Naive thymus-derived CD8-positive, alpha-beta T cell (primary cell): ENCODE results near the gene HBZ. TPM values are rescaled to one million over a fixed set of nuclear protein-coding genes. Genes with fewer than 3 reads are reported as not detected.
"Not testable (repeated sequence)": the region's sequence is repeated elsewhere in the genome, so short reads cannot be mapped to it uniquely, and the experiment has no call there.

Experiments used
- ATAC-seq, 2 donors: fragments of 150-1000 bp; cut with Tn5 transposase in 1 of 2; sonication (Bioruptor Pico), chemical (Tn5 transposase) in 1 of 2; 1 replicate in 1 of 2; 2 replicates in 1 of 2; pipeline ENCODE4 v1.10.0; 2021; ENCODE audit warnings: mild to moderate bottlenecking in 2 of 2, moderate library complexity in 2 of 2
- POLR2A ChIA-PET: fragments of 350-600 bp; sonication (Branson Sonifier 250); formaldehyde crosslinking; loops from one replicate; lab custom pipeline; 2021; ENCODE audit warnings: antibody characterized with exemption; lab: Charles Lee
- DNase-seq, 10 donors: peaks; one replicate each; pipeline versions ENCODE4 v3.0.0 to v3.0.0-alpha.2; 2020 to 2022
- H3K27ac Mint-ChIP-seq, 10 donors: one replicate each; pipeline ENCODE4 v1.8.0; 2020 to 2022; ENCODE audit warnings: mild to moderate bottlenecking in 10 of 10, mixed read lengths in 10 of 10, moderate library complexity in 4 of 10, inconsistent platforms in 1 of 10
- H3K27me3 Mint-ChIP-seq, 5 donors: one replicate each; pipeline ENCODE4 v1.8.0; 2021 to 2022; ENCODE audit warnings: mixed read lengths in 5 of 5
- H3K36me3 Mint-ChIP-seq, 3 donors: one replicate each; pipeline ENCODE4 v1.8.0; 2020 to 2022; ENCODE audit warnings: mixed read lengths in 3 of 3, mild to moderate bottlenecking in 2 of 3, inconsistent platforms in 1 of 3
- H3K4me1 Mint-ChIP-seq, 4 donors: one replicate each; pipeline ENCODE4 v1.8.0; 2021 to 2022; ENCODE audit warnings: mixed read lengths in 4 of 4
- H3K4me3 Mint-ChIP-seq, 10 donors: one replicate each; pipeline ENCODE4 v1.8.0; 2020 to 2022; ENCODE audit warnings: mild to moderate bottlenecking in 10 of 10, mixed read lengths in 10 of 10, moderate library complexity in 6 of 10, inconsistent platforms in 1 of 10
- H3K9me3 Mint-ChIP-seq, 9 donors: one replicate each; pipeline ENCODE4 v1.8.0; 2020 to 2022; ENCODE audit warnings: mixed read lengths in 9 of 9, mild to moderate bottlenecking in 3 of 9, inconsistent platforms in 1 of 9, moderate library complexity in 1 of 9
- polyA plus RNA-seq, 3 donors: library from polyadenylated mRNA; unstranded; fragments of 300-500 nt; fragmentation: Illumina TruSeq; gene quantifications; one replicate each; pipeline ENCODE4 v1.2.3, GENCODE V29; 2021
- total RNA-seq, 8 experiments: library from RNA in 2 of 8; stranded (reverse) in 2 of 8; gene quantifications; one replicate each; pipeline ENCODE4 v1.2.3 and lab custom pipeline; 2021 to 2026

Gene HBZ
- total and polyA plus RNA-seq, 5 experiments from 2014 or later = not detected

GRCh38 chr16:142405-142967 is 10.0 kb upstream of the HBZ start:
- POLR2A ChIA-PET = no interaction called here

DNA sequence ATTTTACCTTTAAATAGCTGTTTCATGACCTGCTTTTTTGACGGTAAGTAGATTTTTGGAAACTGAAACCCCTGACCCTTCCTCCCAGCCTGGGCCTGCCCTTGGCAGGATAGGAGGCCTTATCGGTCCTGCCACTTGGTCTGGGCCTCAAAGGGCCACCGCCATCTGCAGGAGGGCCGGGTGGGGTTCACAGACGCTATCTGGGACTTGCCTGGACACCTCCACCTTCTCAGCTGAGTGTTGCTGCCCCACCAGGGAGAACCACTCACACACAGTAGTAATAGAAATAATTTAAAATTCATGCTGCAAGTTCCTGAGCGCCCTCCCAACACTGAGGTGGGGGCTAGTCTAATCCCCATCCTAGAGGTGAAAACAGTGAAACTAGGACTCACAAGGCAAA is 9.4 kb upstream of the HBZ start:
- Mint-ChIP-seq H3K36me3 (no peaks in the 10 kb centered on the region), H3K4me1 (peaks cover 0 to 2% (median 1%) of the 10 kb centered on the region in 4 donors), H3K9me3 (no peaks in the 10 kb centered on the region), H3K4me3 (no peak overlapping the region), H3K27ac (no peak overlapping the region), H3K27me3 (peaks cover 0 to 11% (median 7%) of the 10 kb centered on the region in 5 donors)
- DNase-seq (no peak), ATAC-seq (no peak)
- POLR2A ChIA-PET = no interaction called here

More at GRCh38 chr16:142405-142967, 10.0 kb upstream of the HBZ start:
- ATAC-seq (no peak), DNase-seq (no peak)
- H3K27ac Mint-ChIP-seq = no peak overlapping the region
- H3K4me3 Mint-ChIP-seq = no peak overlapping the region
- peaks cover 0 to 5% (median 2%) of the 10 kb centered on the region in 4 donors for H3K4me1 Mint-ChIP-seq
- H3K27me3 Mint-ChIP-seq = peaks cover 0 to 11% (median 7%) of the 10 kb centered on the region in 5 donors
- no peaks in the 10 kb centered on the region for H3K36me3 Mint-ChIP-seq
- H3K9me3 Mint-ChIP-seq = no peaks in the 10 kb centered on the region

- POLR2A ChIA-PET = no interaction called here
- Mint-ChIP-seq H3K27ac (peak overlapping the region in 1 of 10 donors; percentile 74), H3K9me3 (no peaks in the 10 kb centered on the region), H3K4me1 (peaks cover 0 to 2% (median 1%) of the 10 kb centered on the region in 4 donors), H3K4me3 (no peak overlapping the region), H3K36me3 (no peaks in the 10 kb centered on the region), H3K27me3 (peaks cover 0 to 14% (median 8%) of the 10 kb centered on the region in 5 donors)
- DNase-seq = no peak
- ATAC-seq = no peak
Observed at GRCh38 chr16:143456-143855, 9.0 kb upstream of the HBZ start.

DNA sequence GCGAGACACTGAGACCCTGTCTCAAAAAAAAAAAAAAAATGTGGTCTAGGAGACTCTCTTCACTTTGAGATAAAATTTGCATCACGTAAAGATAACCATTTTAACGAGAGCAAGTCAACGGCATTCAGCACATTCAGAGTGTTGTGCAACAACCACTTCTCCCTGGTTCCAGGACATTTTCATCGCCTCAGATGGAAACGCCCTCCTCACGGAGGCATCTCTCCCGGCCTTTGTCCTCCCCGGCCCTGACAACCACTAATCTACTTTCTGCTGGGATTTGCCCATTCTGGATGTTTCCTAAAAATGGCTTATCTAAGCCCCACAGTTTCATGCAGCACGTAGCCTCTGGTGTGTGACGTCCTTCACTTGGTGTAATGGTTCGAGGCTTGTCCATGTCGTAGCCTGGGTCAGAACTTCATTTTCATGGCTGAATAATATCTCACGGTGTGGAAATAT is 7.6 kb upstream of the HBZ start:
- H3K4me3 Mint-ChIP-seq = no peak overlapping the region
- H3K9me3 Mint-ChIP-seq = no peaks in the 10 kb centered on the region
- peak overlapping the region in 1 of 10 donors; percentile 39 for H3K27ac Mint-ChIP-seq
- peaks cover 0 to 20% (median 15%) of the 10 kb centered on the region in 5 donors for H3K27me3 Mint-ChIP-seq
- no peak for DNase-seq
- no peak for ATAC-seq
- POLR2A ChIA-PET = no interaction called here
- H3K36me3 Mint-ChIP-seq = no peaks in the 10 kb centered on the region
- H3K4me1 Mint-ChIP-seq = no peaks in the 10 kb centered on the region

DNA sequence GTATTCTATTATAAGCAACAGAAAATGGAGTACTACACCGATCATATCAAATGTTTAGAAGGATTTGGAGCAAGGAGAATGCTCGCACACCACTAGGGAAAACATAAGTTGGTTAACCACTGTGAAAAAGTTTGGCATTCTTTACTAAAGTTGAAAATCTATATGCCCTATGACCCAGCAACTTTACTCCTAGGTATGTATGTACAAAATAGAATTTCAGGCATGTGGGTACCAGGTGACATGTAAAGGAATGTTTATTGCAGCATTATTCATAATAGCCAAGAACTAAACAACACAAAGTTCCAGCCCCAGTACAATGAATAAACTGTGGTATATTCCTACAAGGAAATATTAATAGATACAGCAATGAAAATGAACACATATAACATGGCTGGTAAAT is 5.8 kb upstream of the HBZ start:
- POLR2A ChIA-PET = no interaction called here
- no peaks in the 10 kb centered on the region for H3K4me1 Mint-ChIP-seq
- H3K27me3 Mint-ChIP-seq = peaks cover 0 to 26% (median 18%) of the 10 kb centered on the region in 5 donors
- no peak overlapping the region for H3K27ac Mint-ChIP-seq
- no peaks in the 10 kb centered on the region for H3K36me3 Mint-ChIP-seq
- no peak for DNase-seq
- H3K9me3 Mint-ChIP-seq = no peaks in the 10 kb centered on the region
- no peak for ATAC-seq
- no peak overlapping the region for H3K4me3 Mint-ChIP-seq

- POLR2A ChIA-PET = no interaction called here
- H3K9me3 Mint-ChIP-seq = no peaks in the 10 kb centered on the region
- peak overlapping the region in 1 of 10 donors; percentile 60 for H3K27ac Mint-ChIP-seq
- ATAC-seq = no peak
- peaks cover 0 to 26% (median 11%) of the 10 kb centered on the region in 5 donors for H3K27me3 Mint-ChIP-seq
- peaks cover 0 to under 1% (median 0%) of the 10 kb centered on the region in 4 donors for H3K4me1 Mint-ChIP-seq
- no peaks in the 10 kb centered on the region for H3K36me3 Mint-ChIP-seq
- no peak overlapping the region for H3K4me3 Mint-ChIP-seq
- DNase-seq = no peak
Observed at GRCh38 chr16:149024-149660, 3.3 kb upstream of the HBZ start.

DNA sequence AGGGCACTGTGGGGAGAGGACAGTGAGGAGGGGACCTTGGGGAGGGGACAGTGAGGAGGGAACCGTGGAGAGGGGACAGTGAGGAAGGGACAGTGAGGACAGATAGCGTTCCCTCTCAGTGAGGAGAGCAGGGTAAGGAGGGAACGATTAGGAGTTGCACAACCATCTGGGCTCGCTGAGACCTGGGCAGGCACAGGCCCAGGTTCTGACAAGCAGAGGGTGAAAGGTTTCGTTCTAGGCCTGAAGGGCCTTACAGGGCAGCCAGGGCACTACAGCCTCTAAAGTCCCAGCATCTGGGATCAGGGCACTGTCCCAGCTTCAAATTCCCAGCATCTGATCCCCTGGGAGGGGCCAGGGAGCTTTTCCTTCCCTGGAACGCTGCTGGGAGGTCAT is 681 bp downstream of the HBZ start:
- ATAC-seq, H3K9me3 Mint-ChIP-seq, DNase-seq, H3K27ac Mint-ChIP-seq, POLR2A ChIA-PET, H3K36me3 Mint-ChIP-seq: not testable (repeated sequence)
- peaks cover 6 to 10% (median 8%) of the 10 kb centered on the region in 4 donors for H3K4me1 Mint-ChIP-seq
- peaks cover 7 to 35% (median 30%) of the 10 kb centered on the region in 5 donors for H3K27me3 Mint-ChIP-seq
- peak overlapping the region in 7 of 10 donors; percentile 15 to 52 (median 36) for H3K4me3 Mint-ChIP-seq

DNA sequence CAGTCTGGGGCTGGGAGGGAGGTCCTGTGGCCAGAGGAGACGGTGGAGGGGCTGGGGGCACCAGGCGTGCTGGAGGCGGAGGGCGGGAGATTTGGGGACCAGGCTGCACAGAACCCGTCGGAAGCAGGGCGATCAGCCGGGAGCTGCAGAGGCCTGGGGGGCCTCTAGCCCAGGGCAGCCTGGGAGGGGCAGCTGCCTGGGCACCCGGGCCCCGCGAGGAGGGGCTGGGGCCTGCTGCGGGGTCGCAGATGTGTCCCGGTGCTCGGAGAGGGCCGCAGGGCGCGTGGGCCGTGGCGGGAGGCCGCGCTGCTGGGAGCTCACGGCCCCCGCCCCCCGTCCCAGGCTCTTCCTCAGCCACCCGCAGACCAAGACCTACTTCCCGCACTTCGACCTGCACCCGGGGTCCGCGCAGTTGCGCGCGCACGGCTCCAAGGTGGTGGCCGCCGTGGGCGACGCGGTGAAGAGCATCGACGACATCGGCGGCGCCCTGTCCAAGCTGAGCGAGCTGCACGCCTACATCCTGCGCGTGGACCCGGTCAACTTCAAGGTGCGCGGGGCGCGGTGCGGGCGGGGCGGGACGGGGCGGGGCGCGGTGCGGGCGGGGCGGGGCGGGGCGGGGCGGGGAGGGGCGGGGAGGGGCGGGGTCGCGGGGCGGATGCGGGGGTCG is 1.2 kb downstream of the HBZ start:
- peak overlapping the region in 1 of 10 donors; percentile 82 for H3K4me3 Mint-ChIP-seq
- POLR2A ChIA-PET = not testable (repeated sequence)

DNA sequence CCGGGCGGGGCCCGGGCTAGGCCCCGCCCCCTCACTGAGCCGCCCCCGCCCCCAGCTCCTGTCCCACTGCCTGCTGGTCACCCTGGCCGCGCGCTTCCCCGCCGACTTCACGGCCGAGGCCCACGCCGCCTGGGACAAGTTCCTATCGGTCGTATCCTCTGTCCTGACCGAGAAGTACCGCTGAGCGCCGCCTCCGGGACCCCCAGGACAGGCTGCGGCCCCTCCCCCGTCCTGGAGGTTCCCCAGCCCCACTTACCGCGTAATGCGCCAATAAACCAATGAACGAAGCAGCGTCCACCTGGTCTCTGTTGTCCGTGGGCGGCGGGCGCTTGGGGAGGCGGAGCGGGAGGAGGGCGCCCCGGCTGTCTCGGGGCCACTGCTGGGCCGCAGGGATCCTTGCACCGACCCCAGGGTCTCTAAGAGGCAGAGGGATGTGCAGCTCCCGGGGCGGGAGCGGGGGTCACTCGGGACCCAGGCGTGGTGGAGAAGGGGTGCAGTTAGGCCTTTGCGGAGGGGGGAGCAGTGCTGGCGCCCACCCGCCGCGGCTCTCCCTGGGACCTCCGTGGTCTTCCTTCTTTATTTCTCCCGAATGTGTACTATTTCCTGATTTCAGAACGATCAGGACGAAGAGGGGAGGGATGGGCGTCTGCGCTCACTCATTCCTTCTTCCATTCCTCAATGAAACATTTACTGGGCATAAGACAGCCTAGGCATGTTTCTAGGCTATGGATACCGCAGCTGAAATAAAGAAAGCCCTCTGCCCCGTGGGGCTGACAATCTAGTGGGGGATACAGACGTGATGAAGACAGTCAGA is 2.0 kb downstream of the HBZ start:
- no peaks in the 10 kb centered on the region for H3K36me3 Mint-ChIP-seq
- ATAC-seq (peak; percentile 62 to 63), DNase-seq (peak in 4 of 10 donors; percentile 17 to 29 (median 20))
- POLR2A ChIA-PET = interaction anchor here (0.6 kb wide), 2 partner anchors 444 to 973 kb away, joined by 3 read pairs; no protein-coding TSS in a partner anchor
- H3K27me3 Mint-ChIP-seq = peaks cover 7 to 36% (median 32%) of the 10 kb centered on the region in 5 donors
- peak overlapping the region in 5 of 10 donors; percentile 45 to 77 (median 58) for H3K27ac Mint-ChIP-seq
- H3K4me1 Mint-ChIP-seq = peaks cover 6 to 10% (median 8%) of the 10 kb centered on the region in 4 donors
- H3K4me3 Mint-ChIP-seq = peak overlapping the region; percentile 76 to 89 (median 83)
- H3K9me3 Mint-ChIP-seq = no peaks in the 10 kb centered on the region

More for the DNA sequence above, 1.2 kb downstream of the HBZ start:
- H3K27me3 Mint-ChIP-seq = peaks cover 7 to 36% (median 29%) of the 10 kb centered on the region in 5 donors
- ATAC-seq = peak; percentile 41 to 57
- DNase-seq, H3K36me3 Mint-ChIP-seq, H3K27ac Mint-ChIP-seq, H3K9me3 Mint-ChIP-seq: not testable (repeated sequence)
- H3K4me1 Mint-ChIP-seq = peaks cover 6 to 10% (median 8%) of the 10 kb centered on the region in 4 donors

DNA sequence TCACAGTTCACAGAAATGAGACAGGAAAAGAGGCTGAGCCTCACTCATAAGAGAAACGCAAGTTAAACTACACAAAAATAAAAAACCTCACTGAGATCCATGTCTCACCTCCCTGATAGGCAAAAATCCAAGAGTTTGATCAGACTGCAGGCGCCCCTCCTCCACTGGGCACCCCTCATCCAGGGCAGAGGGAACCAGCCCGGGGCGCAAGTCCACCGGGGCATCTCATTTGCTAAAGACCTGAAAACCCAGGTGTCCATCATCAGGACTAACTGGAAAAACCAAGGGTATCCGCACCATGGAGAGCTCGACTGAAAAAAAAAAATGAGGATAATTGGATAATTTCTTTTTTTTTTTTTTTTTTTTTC is 2.6 kb downstream of the HBZ start:
- H3K36me3 Mint-ChIP-seq = no peaks in the 10 kb centered on the region
- peak overlapping the region; percentile 76 to 89 (median 83) for H3K4me3 Mint-ChIP-seq
- no peaks in the 10 kb centered on the region for H3K9me3 Mint-ChIP-seq
- peaks cover 6 to 10% (median 8%) of the 10 kb centered on the region in 4 donors for H3K4me1 Mint-ChIP-seq
- POLR2A ChIA-PET = interaction anchor here (0.6 to 0.7 kb wide), 3 partner anchors 23 to 972 kb away, joined by 3 read pairs; no protein-coding TSS in a partner anchor
- H3K27me3 Mint-ChIP-seq = peaks cover 9 to 42% (median 31%) of the 10 kb centered on the region in 5 donors
- ATAC-seq (no peak), DNase-seq (no peak)
- peak overlapping the region in 4 of 10 donors; percentile 45 to 77 (median 65) for H3K27ac Mint-ChIP-seq

GRCh38 chr16:159136-159849 is 6.8 kb downstream of the HBZ start:
- Mint-ChIP-seq H3K4me1 (peaks cover 6 to 9% (median 7%) of the 10 kb centered on the region in 4 donors), H3K27me3 (peaks cover 13 to 61% (median 30%) of the 10 kb centered on the region in 5 donors), H3K4me3 (no peak overlapping the region), H3K36me3 (no peaks in the 10 kb centered on the region), H3K9me3 (no peaks in the 10 kb centered on the region), H3K27ac (no peak overlapping the region)
- ATAC-seq (no peak), DNase-seq (no peak)
- POLR2A ChIA-PET = no interaction called here

DNA sequence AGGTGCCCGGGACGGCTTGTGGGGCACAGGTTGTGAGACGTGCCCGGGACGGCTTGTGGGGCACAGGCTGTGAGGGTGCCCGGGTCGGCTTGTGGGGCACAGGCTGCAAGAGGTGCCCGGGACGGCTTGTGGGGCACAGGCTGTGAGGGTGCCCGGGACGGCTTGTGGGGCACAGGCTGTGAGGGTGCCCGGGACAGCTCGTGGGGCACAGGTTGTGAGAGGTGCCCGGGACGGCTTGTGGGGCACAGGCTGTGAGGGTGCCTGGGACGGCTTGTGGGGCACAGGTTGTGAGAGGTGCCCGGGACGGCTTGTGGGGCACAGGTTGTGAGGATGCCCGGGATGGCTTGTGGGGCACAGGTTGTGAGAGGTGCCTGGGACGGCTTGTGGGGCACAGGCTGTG is 7.8 kb downstream of the HBZ start:
- H3K4me1 Mint-ChIP-seq, H3K27ac Mint-ChIP-seq, H3K36me3 Mint-ChIP-seq, POLR2A ChIA-PET, H3K9me3 Mint-ChIP-seq, DNase-seq, ATAC-seq, H3K4me3 Mint-ChIP-seq: not testable (repeated sequence)
- H3K27me3 Mint-ChIP-seq = peaks cover 8 to 52% (median 24%) of the 10 kb centered on the region in 5 donors
